Astrocyte (in vitro differentiated cells and primary cell): ENCODE data around the gene RAB36. TPM values are rescaled to one million over a fixed set of nuclear protein-coding genes. Genes with fewer than 3 reads are reported as not detected.

Source experiments
- DNase-seq: peaks from one replicate; pipeline ENCODE4 v3.0.0-alpha.2; 2010; ENCODE audit warnings: low read depth
- FAIRE-seq: peaks from 2 replicates; lab custom pipeline; 2011; peaks lifted over from hg19 to GRCh38; lab: Jason Lieb, UNC
- H2AFZ ChIP-seq: 2 replicates; pipeline ENCODE4 v1.6.0; 2012; ENCODE audit warnings: low read depth, low read length, inconsistent platforms
- H3K27ac ChIP-seq: 2 replicates; pipeline ENCODE4 v1.5.1; 2011; ENCODE audit warnings: low read depth, low read length, inconsistent platforms
- H3K27me3 ChIP-seq: 2 replicates; pipeline ENCODE4 v1.6.0; 2011; ENCODE audit warnings: low read length, inconsistent platforms; ENCODE audit not compliant: insufficient read depth
- H3K36me3 ChIP-seq: 2 replicates; pipeline ENCODE4 v1.5.1; 2011; ENCODE audit warnings: low read length, inconsistent platforms; ENCODE audit not compliant: insufficient read depth
- H3K4me1 ChIP-seq: 2 replicates; pipeline ENCODE4 v1.5.1; 2011; ENCODE audit warnings: low read length, inconsistent platforms; ENCODE audit not compliant: insufficient read depth
- H3K4me2 ChIP-seq: 2 replicates; pipeline ENCODE4 v1.6.0; 2012; ENCODE audit warnings: low read length, inconsistent platforms
- H3K4me3 ChIP-seq: 2 replicates; pipeline ENCODE4 v1.5.1; 2011; ENCODE audit warnings: low read depth, mild to moderate bottlenecking, low read length, inconsistent platforms; ENCODE audit not compliant: insufficient read depth
- H3K79me2 ChIP-seq: 2 replicates; pipeline ENCODE4 v1.6.0; 2012; ENCODE audit warnings: mild to moderate bottlenecking, low read length, inconsistent platforms; ENCODE audit not compliant: insufficient read depth
- H3K9ac ChIP-seq: 2 replicates; pipeline ENCODE4 v1.6.0; 2012; ENCODE audit warnings: mild to moderate bottlenecking, low read length, inconsistent platforms
- H3K9me3 ChIP-seq: 2 replicates; pipeline ENCODE4 v1.5.1; 2012; ENCODE audit warnings: low read depth, mild to moderate bottlenecking, low read length, inconsistent platforms; ENCODE audit not compliant: insufficient read depth
- H4K20me1 ChIP-seq: 2 replicates; pipeline ENCODE4 v1.6.0; 2012; ENCODE audit warnings: low read length, inconsistent platforms; ENCODE audit not compliant: insufficient read depth
- H3K27ac Mint-ChIP-seq: one replicate; pipeline ENCODE4 v1.8.0; 2021; ENCODE audit warnings: mild to moderate bottlenecking, mixed read lengths; ENCODE audit not compliant: unreplicated experiment
- H3K27me3 Mint-ChIP-seq: one replicate; pipeline ENCODE4 v1.8.0; 2021; ENCODE audit warnings: low read depth, mixed read lengths; ENCODE audit not compliant: unreplicated experiment
- H3K36me3 Mint-ChIP-seq: one replicate; pipeline ENCODE4 v1.8.0; 2021; ENCODE audit warnings: low read depth, mixed read lengths; ENCODE audit not compliant: unreplicated experiment
- H3K4me1 Mint-ChIP-seq: one replicate; pipeline ENCODE4 v1.8.0; 2021; ENCODE audit warnings: low read depth, mixed read lengths; ENCODE audit not compliant: unreplicated experiment
- H3K4me3 Mint-ChIP-seq: one replicate; pipeline ENCODE4 v1.8.0; 2021; ENCODE audit warnings: mild to moderate bottlenecking, moderate library complexity, mixed read lengths; ENCODE audit not compliant: unreplicated experiment
- H3K9me3 Mint-ChIP-seq: one replicate; pipeline ENCODE4 v1.8.0; 2021; ENCODE audit warnings: mild to moderate bottlenecking, mixed read lengths; ENCODE audit not compliant: unreplicated experiment
- CTCF ChIP-seq: IDR thresholded peaks from 2 replicates; pipeline ENCODE4 v1.5.1; 2011; ENCODE audit warnings: low read depth, mild to moderate bottlenecking, inconsistent platforms, low read length, moderate library complexity; ENCODE audit not compliant: insufficient read depth
- EZH2 ChIP-seq: IDR thresholded peaks from 2 replicates; pipeline ENCODE4 v1.6.1; 2012; ENCODE audit warnings: mild to moderate bottlenecking, low read length, inconsistent platforms; ENCODE audit not compliant: insufficient read depth
- total RNA-seq: library from RNA; stranded (reverse); gene quantifications from 2 replicates; pipeline ENCODE4 v1.2.1, GENCODE V29; 2021

The RAB36 gene
- total RNA-seq, 1 donor from 2014 or later = 5.2 TPM

DNA sequence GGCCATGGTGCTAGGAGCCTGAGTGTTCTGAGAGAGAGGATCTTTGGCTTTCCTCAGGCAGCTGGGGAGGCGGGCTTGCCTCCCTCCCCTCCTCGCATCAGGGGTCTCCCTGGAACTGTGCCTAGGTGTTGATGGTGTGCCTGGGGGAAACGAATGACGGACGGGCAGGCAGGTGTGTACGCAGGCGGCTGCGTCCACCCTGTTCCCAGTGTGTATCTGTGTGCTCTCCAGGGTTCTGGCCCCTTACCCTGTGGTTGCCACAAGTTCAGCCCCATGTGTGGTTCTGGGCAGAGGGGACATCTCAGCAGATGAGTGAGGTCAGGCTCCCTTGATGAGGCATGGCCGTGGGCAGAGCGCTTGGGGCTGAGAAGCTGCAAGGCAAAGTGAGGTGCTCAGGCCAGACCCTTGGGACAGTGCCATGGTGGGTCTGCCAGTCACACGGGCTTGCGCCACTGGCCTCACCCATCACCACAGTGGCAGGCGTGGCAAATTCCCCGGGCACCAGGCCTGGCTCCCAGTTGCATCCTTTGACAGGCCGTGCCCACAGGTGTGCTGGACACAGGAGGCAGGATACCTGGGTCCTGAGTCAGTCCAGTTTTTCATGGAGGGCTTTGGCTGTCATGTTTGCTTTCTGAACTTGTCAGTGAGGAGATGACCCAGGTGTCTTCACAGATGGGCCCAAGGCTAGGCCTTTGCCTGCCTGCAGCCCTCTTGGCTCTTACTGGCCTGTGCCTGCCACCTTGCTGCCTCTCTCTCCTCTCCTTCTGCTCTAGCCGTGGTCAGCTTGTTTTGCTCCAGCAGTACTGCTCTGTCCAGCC, 47.7 kb upstream of the RAB36 start:
- TF ChIP-seq EZH2 = no peak
- TF ChIP-seq CTCF = no peak
- no peaks in the 10 kb centered on the region for H3K4me1 Mint-ChIP-seq
- H3K27me3 Mint-ChIP-seq = peaks cover 33% of the 10 kb centered on the region
- H3K79me2 ChIP-seq = no peaks in the 10 kb centered on the region
- H2AFZ ChIP-seq = no peak overlapping the region
- H3K27me3 ChIP-seq = no peaks in the 10 kb centered on the region
- H3K9me3 ChIP-seq = no peaks in the 10 kb centered on the region
- FAIRE-seq (no peak), DNase-seq (no peak)
- H3K36me3 ChIP-seq = no peaks in the 10 kb centered on the region
- no peaks in the 10 kb centered on the region for H3K36me3 Mint-ChIP-seq
- H3K27ac ChIP-seq = no peak overlapping the region
- H3K9ac ChIP-seq = no peak overlapping the region
- no peak overlapping the region for H3K27ac Mint-ChIP-seq
- H3K4me3 Mint-ChIP-seq = no peak overlapping the region
- H3K4me2 ChIP-seq = no peak overlapping the region
- H3K9me3 Mint-ChIP-seq = no peaks in the 10 kb centered on the region
- H4K20me1 ChIP-seq = peaks cover 4% of the 10 kb centered on the region
- H3K4me1 ChIP-seq = no peaks in the 10 kb centered on the region
- H3K4me3 ChIP-seq = no peak overlapping the region

DNA sequence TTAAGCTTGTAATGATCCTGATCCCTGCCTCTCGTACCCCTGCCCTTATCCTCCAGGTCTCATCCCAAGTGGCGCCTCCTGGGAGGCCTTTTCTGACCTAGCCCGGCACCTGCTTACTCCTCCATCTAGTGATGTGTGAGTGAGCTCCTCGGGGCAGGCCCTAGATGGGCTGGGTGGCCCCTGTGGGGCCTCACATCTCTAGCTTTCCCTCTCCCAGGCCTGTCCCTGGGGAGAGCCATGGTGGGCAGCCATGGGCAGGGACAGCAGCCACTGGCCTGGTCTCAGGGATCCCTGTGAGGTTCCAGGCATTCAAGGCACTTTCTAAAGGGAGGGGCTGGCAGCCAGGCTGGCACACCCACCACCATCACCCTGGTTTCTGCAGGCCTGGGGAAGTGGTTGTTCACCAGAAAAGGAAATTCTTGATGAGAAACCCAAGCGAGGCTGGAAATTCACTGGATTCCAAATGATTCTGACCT, 47.0 kb upstream of the RAB36 start:
- H3K4me2 ChIP-seq = no peak overlapping the region
- Mint-ChIP-seq H3K27me3 (peaks cover 40% of the 10 kb centered on the region), H3K4me1 (no peaks in the 10 kb centered on the region), H3K36me3 (no peaks in the 10 kb centered on the region), H3K4me3 (no peak overlapping the region), H3K27ac (no peak overlapping the region), H3K9me3 (no peaks in the 10 kb centered on the region)
- no peaks in the 10 kb centered on the region for H3K9me3 ChIP-seq
- H3K79me2 ChIP-seq = no peaks in the 10 kb centered on the region
- no peak for DNase-seq
- H4K20me1 ChIP-seq = peaks cover 4% of the 10 kb centered on the region
- no peaks in the 10 kb centered on the region for H3K27me3 ChIP-seq
- no peak overlapping the region for H3K27ac ChIP-seq
- no peaks in the 10 kb centered on the region for H3K36me3 ChIP-seq
- H3K9ac ChIP-seq = no peak overlapping the region
- no peak overlapping the region for H2AFZ ChIP-seq
- no peak overlapping the region for H3K4me3 ChIP-seq
- TF ChIP-seq EZH2 (no peak), CTCF (no peak)
- H3K4me1 ChIP-seq = no peaks in the 10 kb centered on the region
- FAIRE-seq = no peak
